Fibroblast of skin of scalp (primary cell): ENCODE data around the gene UBALD1.
"Not testable (repeated sequence)": the region's sequence is repeated elsewhere in the genome, so short reads cannot be mapped to it uniquely, and the experiment has no call there.

ENCODE experiments used
- DNase-seq: peaks from one replicate; pipeline ENCODE4 v3.0.0-alpha.2; 2013

UBALD1 gene

GRCh38 chr16:4597174-4597573, 17.5 kb downstream of the UBALD1 start:
- DNase-seq, result no peak

- no peak for DNase-seq
Observed at GRCh38 chr16:4594433-4595410, 20.0 kb downstream of the UBALD1 start.

GRCh38 chr16:4593086-4593485, 21.6 kb downstream of the UBALD1 start:
- no peak for DNase-seq

GRCh38 chr16:4591706-4592470, 22.8 kb downstream of the UBALD1 start:
- no peak for DNase-seq

GRCh38 chr16:4591191-4591590, 23.5 kb downstream of the UBALD1 start:
- DNase-seq, result no peak

GRCh38 chr16:4588961-4589360, 25.7 kb downstream of the UBALD1 start:
- no peak for DNase-seq

- DNase-seq, result no peak
Observed at GRCh38 chr16:4588386-4588785, 26.3 kb downstream of the UBALD1 start.

GRCh38 chr16:4586291-4586690, 28.4 kb downstream of the UBALD1 start:
- no peak for DNase-seq

- DNase-seq, result no peak
Observed at GRCh38 chr16:4583906-4584305, 30.8 kb downstream of the UBALD1 start.

- DNase-seq, result no peak
Observed at GRCh38 chr16:4580250-4580649, 34.4 kb downstream of the UBALD1 start.

GRCh38 chr16:4578961-4579530, 35.6 kb downstream of the UBALD1 start:
- no peak for DNase-seq

- no peak for DNase-seq
Observed at GRCh38 chr16:4576008-4576407, 38.7 kb downstream of the UBALD1 start.

- no peak for DNase-seq
Observed at GRCh38 chr16:4574919-4575705, 39.6 kb downstream of the UBALD1 start.

- not testable (repeated sequence) for DNase-seq
Observed at GRCh38 chr16:4573926-4574325, 40.8 kb downstream of the UBALD1 start.

- DNase-seq, result no peak
Observed at GRCh38 chr16:4572715-4573114, 42.0 kb downstream of the UBALD1 start.

- no peak for DNase-seq
Observed at GRCh38 chr16:4570688-4571321, 43.9 kb downstream of the UBALD1 start.

- DNase-seq, result no peak
Observed at GRCh38 chr16:4570086-4570485, 44.6 kb downstream of the UBALD1 start.

GRCh38 chr16:4566144-4566543, 48.5 kb downstream of the UBALD1 start:
- DNase-seq, result no peak

GRCh38 chr16:4564661-4565267, 49.9 kb downstream of the UBALD1 start:
- DNase-seq, result no peak

- no peak for DNase-seq
Observed at GRCh38 chr16:4561596-4561995, 53.1 kb downstream of the UBALD1 start.
